Common myeloid progenitor, CD34-positive (primary cell): Measurements from ENCODE around the gene BEGAIN. TPM values are rescaled to one million over a fixed set of nuclear protein-coding genes. Genes with fewer than 3 reads are reported as not detected.

ENCODE experiments used
- CTCF ChIA-PET: fragments of 350-600 bp; sonication (Branson Sonifier 250); formaldehyde crosslinking; loops from one replicate; lab custom pipeline; 2021; ENCODE audit warnings: antibody characterized with exemption; lab: Charles Lee
- POLR2A ChIA-PET: fragments of 350-600 bp; sonication (Branson Sonifier 250); formaldehyde crosslinking; loops from one replicate; lab custom pipeline; 2021; ENCODE audit warnings: antibody characterized with exemption; lab: Charles Lee
- DNase-seq, 3 donors: peaks; one replicate each; pipeline versions ENCODE4 v3.0.0 to v3.0.0-alpha.2; 2013
- H3K27ac ChIP-seq, 2 experiments: 1 replicate in 1 of 2; 2 replicates in 1 of 2; pipeline ENCODE4 v1.7.0; 2013; ENCODE audit warnings: inconsistent platforms in 2 of 2, low read length in 2 of 2, mild to moderate bottlenecking in 2 of 2, low read depth in 1 of 2, moderate library complexity in 1 of 2; ENCODE audit not compliant: severe bottlenecking in 2 of 2, insufficient read depth in 1 of 2, poor library complexity in 1 of 2
- H3K27me3 ChIP-seq, 5 experiments: replicated peaks in 2 of 5; 1 replicate in 3 of 5; 2 replicates in 2 of 5; pipeline versions ENCODE4 v1.6.1 to v1.7.0; 2013; ENCODE audit warnings: low read length in 4 of 5, mild to moderate bottlenecking in 2 of 5, moderate library complexity in 2 of 5, inconsistent platforms in 1 of 5; ENCODE audit not compliant: insufficient read depth in 5 of 5, control insufficient read depth in 4 of 5
- H3K36me3 ChIP-seq, 4 experiments: 1 replicate in 2 of 4; 2 replicates in 2 of 4; pipeline versions ENCODE4 v1.6.1 to v1.7.0; 2013; ENCODE audit warnings: low read length in 3 of 4, control low read depth in 1 of 4, mild to moderate bottlenecking in 1 of 4; ENCODE audit not compliant: control insufficient read depth in 4 of 4, insufficient read depth in 4 of 4
- H3K4me1 ChIP-seq, 4 experiments: 1 replicate in 3 of 4; 2 replicates in 1 of 4; pipeline versions ENCODE4 v1.6.1 to v1.7.1; 2013; ENCODE audit warnings: low read length in 3 of 4, mild to moderate bottlenecking in 3 of 4, control low read depth in 1 of 4, inconsistent platforms in 1 of 4, moderate library complexity in 1 of 4; ENCODE audit not compliant: control insufficient read depth in 4 of 4, insufficient read depth in 4 of 4; ENCODE audit errors: control extremely low read depth in 1 of 4
- H3K4me3 ChIP-seq, 7 experiments: 1 replicate in 4 of 7; 2 replicates in 3 of 7; pipeline versions ENCODE4 v1.5.1 to v1.7.0; 2013; ENCODE audit warnings: mild to moderate bottlenecking in 7 of 7, low read length in 6 of 7, moderate library complexity in 6 of 7, inconsistent platforms in 2 of 7, low read depth in 2 of 7, control low read depth in 1 of 7; ENCODE audit not compliant: insufficient read depth in 4 of 7, control insufficient read depth in 1 of 7; ENCODE audit errors: extremely low read depth in 1 of 7
- H3K9me3 ChIP-seq, 5 experiments: 1 replicate in 4 of 5; 2 replicates in 1 of 5; pipeline versions ENCODE4 v1.6.1 to v1.7.1; 2013; ENCODE audit warnings: low read length in 4 of 5, mild to moderate bottlenecking in 2 of 5, inconsistent platforms in 1 of 5, low read depth in 1 of 5, moderate library complexity in 1 of 5; ENCODE audit not compliant: control insufficient read depth in 4 of 5, insufficient read depth in 2 of 5; ENCODE audit errors: control extremely low read depth in 1 of 5
- WGBS: methylation state at CpG from one replicate; pipeline ENCODE4 v1.1.5; 2013; ENCODE audit not compliant: insufficient coverage; 5-methylcytosine and 5-hydroxymethylcytosine counted together
- polyA plus RNA-seq: library from polyadenylated mRNA; unstranded; fragments of 120-200 nt; gene quantifications from one replicate; pipeline ENCODE4 v1.2.1, GENCODE V29; 2013

BEGAIN gene
- 0.22 TPM for polyA plus RNA-seq

GRCh38 chr14:100587086-100587762, at the start of gene BEGAIN:
Gene BEGAIN, minus strand, starts transcription at chr14:100587417. Its CDS starts 127 bp downstream, at chr14:100587290.
- peaks cover 0 to 13% (median 9%) of the 10 kb centered on the region in 4 experiments for H3K4me1 ChIP-seq
- H3K27me3 ChIP-seq, result peaks cover 2 to 44% (median 28%) of the 10 kb centered on the region in 5 experiments
- 0% methylated on average over 34 of the region's 90 CpGs for WGBS
- no peak within 1 kb of the TSS for H3K27ac ChIP-seq
- H3K36me3 ChIP-seq, result no peaks in the 10 kb centered on the region
- DNase-seq, result peak in 1 of 3 donors; percentile 24
- ChIA-PET CTCF (no interaction called here), POLR2A (no interaction called here)
- H3K4me3 ChIP-seq, result peak within 1 kb of the TSS in 6 of 7 experiments; percentile 9 to 68 (median 56)
- no peaks in the 10 kb centered on the region for H3K9me3 ChIP-seq

DNA sequence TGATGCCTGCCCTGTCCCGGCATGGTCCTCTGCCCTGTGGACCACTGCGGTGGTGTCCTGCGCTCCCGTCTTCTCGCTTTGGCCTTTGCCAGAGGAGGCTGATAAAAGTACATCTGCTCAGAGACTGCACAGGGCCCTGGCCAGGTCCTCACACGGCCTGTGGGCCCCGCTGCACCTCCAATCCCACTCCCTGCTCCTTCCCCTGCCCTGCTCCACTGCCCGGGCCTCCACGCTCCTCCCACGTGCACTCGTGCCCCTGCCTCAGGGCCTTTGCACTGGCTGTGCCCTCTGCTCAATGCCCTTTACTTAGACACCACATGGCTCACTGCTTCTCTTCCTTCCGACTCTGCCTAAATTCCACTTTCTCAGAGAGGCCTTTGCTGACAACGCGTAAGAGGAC, 49.3 kb upstream of the BEGAIN start:
- CTCF ChIA-PET, result interaction anchor here (0.8 to 1.5 kb wide), 6 partner anchors 8 to 18 kb away, joined by 3 to 5 read pairs (median 4); no protein-coding TSS in a partner anchor

GRCh38 chr14:100634026-100634425, 46.8 kb upstream of the BEGAIN start:
- H3K4me3 ChIP-seq, result no peak overlapping the region
- CTCF ChIA-PET, result interaction anchor here (1.1 to 1.3 kb wide), 3 partner anchors 10 to 19 kb away, joined by 3 to 6 read pairs (median 4); no protein-coding TSS in a partner anchor
- POLR2A ChIA-PET, result no interaction called here
- no peak overlapping the region for H3K27ac ChIP-seq
- no peaks in the 10 kb centered on the region for H3K36me3 ChIP-seq
- peaks cover 0 to 3% (median 0%) of the 10 kb centered on the region in 5 experiments for H3K27me3 ChIP-seq
- H3K9me3 ChIP-seq, result no peaks in the 10 kb centered on the region
- no peak for DNase-seq
- WGBS, result 98% methylated on average over 11 of the region's 11 CpGs
- H3K4me1 ChIP-seq, result peaks cover 0 to 14% (median 6%) of the 10 kb centered on the region in 4 experiments

More for the DNA sequence above, 49.3 kb upstream of the BEGAIN start:
- Histone ChIP-seq H3K27me3 (peaks cover 0 to 3% (median 0%) of the 10 kb centered on the region in 5 experiments), H3K9me3 (no peaks in the 10 kb centered on the region), H3K4me1 (peaks cover 4 to 39% (median 31%) of the 10 kb centered on the region in 4 experiments), H3K36me3 (no peaks in the 10 kb centered on the region), H3K27ac (no peak overlapping the region), H3K4me3 (no peak overlapping the region)
- DNase-seq, result no peak
- POLR2A ChIA-PET, result no interaction called here
- 100% methylated on average over 14 of the region's 14 CpGs for WGBS

DNA sequence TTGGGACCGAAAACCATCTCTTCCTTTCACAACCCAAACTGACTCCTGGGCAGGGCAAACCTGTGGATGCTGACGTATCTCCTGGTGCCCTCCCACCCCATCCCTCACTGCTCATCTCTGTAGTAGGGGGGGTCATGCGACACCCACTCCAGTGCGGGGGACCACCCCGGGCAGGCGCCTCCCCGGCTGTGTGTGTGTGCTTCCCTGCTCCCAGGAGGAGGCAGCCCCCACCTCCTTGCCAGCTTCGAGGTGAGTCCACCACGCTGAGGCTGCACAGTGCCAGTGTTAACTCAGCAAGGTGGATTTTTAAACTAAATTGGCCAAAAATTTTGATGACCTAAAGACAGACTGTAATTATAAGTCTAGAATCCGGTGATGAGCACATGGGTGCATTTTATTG, 46.2 kb upstream of the BEGAIN start:
- no peaks in the 10 kb centered on the region for H3K36me3 ChIP-seq
- H3K27me3 ChIP-seq, result peaks cover 0 to 3% (median 0%) of the 10 kb centered on the region in 5 experiments
- no peak overlapping the region for H3K27ac ChIP-seq
- peaks cover 0 to 8% (median 2%) of the 10 kb centered on the region in 4 experiments for H3K4me1 ChIP-seq
- 96% methylated on average over 7 of the region's 10 CpGs for WGBS
- no peak overlapping the region for H3K4me3 ChIP-seq
- no peaks in the 10 kb centered on the region for H3K9me3 ChIP-seq
- no peak for DNase-seq
- CTCF ChIA-PET, result interaction anchor here (1.1 to 1.3 kb wide), 2 partner anchors 13 to 20 kb away, joined by 4 to 6 read pairs; no protein-coding TSS in a partner anchor
- POLR2A ChIA-PET, result no interaction called here

- no peak for DNase-seq
- CTCF ChIA-PET, result interaction anchor here (1.3 to 4.6 kb wide), 4 partner anchors 11 to 247 kb away, joined by 4 to 24 read pairs (median 6); no protein-coding TSS in a partner anchor
- Histone ChIP-seq H3K27me3 (no peaks in the 10 kb centered on the region), H3K4me3 (no peak overlapping the region), H3K27ac (no peak overlapping the region), H3K9me3 (peaks cover 2 to 8% (median 5%) of the 10 kb centered on the region in 5 experiments), H3K4me1 (peaks cover 0 to 4% (median 0%) of the 10 kb centered on the region in 4 experiments), H3K36me3 (no peaks in the 10 kb centered on the region)
- WGBS, result 96% methylated on average over 15 of the region's 15 CpGs
- POLR2A ChIA-PET, result no interaction called here
Observed at GRCh38 chr14:100629696-100630095, 42.5 kb upstream of the BEGAIN start.

DNA sequence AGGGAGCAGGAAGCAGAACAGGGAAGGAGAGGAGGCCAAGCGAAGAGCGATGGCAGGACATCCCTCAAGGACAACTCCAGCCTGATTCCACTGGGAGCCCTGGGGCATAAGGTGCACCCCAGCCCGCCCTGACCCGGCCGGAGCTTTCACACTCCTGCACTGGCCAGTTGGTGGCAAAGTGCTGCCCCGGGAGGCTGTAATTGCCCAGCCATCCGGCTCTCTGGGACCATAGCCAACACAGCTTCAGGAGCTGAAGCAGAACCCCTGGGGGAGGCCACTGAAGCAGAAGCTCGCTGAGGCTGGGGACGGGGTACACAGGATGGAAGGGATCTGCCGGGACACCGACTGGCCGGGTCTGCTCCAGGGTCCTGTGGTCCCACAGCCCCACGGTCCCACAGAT, 41.9 kb upstream of the BEGAIN start:
- WGBS, result 99% methylated on average over 13 of the region's 13 CpGs
- Histone ChIP-seq H3K27me3 (no peaks in the 10 kb centered on the region), H3K27ac (no peak overlapping the region), H3K4me1 (peaks cover 0 to 4% (median 0%) of the 10 kb centered on the region in 4 experiments), H3K4me3 (no peak overlapping the region), H3K9me3 (peaks cover 2 to 8% (median 5%) of the 10 kb centered on the region in 5 experiments), H3K36me3 (no peaks in the 10 kb centered on the region)
- ChIA-PET CTCF (interaction anchor here (1.3 to 4.6 kb wide), 3 partner anchors 10 to 17 kb away, joined by 4 to 24 read pairs (median 7); no protein-coding TSS in a partner anchor), POLR2A (no interaction called here)
- no peak for DNase-seq

- H3K36me3 ChIP-seq, result no peaks in the 10 kb centered on the region
- DNase-seq, result no peak
- no peaks in the 10 kb centered on the region for H3K27me3 ChIP-seq
- peaks cover 0 to 4% (median 0%) of the 10 kb centered on the region in 4 experiments for H3K4me1 ChIP-seq
- H3K27ac ChIP-seq, result no peak overlapping the region
- peaks cover 2 to 8% (median 5%) of the 10 kb centered on the region in 5 experiments for H3K9me3 ChIP-seq
- 98% methylated on average over 11 of the region's 12 CpGs for WGBS
- H3K4me3 ChIP-seq, result no peak overlapping the region
- ChIA-PET CTCF (interaction anchor here (0.6 to 4.6 kb wide), 2 partner anchors 18 to 250 kb away, joined by 3 to 24 read pairs; no protein-coding TSS in a partner anchor), POLR2A (no interaction called here)
Observed at GRCh38 chr14:100628225-100628624, 41.0 kb upstream of the BEGAIN start.
